Adrenal gland (tissue), 12 donors: ENCODE results near the gene FAM83E. TPM values are rescaled to one million over a fixed set of nuclear protein-coding genes. Genes with fewer than 3 reads are reported as not detected.
A peak's percentile ranks its signal among the peaks of the same experiment; 100 is the strongest.

ENCODE experiments used
- DNase-seq, 7 donors: peaks; one replicate each; pipeline ENCODE4 v3.0.0-alpha.2; 2019 to 2020
- H3K27ac ChIP-seq, 5 donors: fragments of 200-600 bp; sonication (generic) in 4 of 5; 1 replicate in 3 of 5; 2 replicates in 2 of 5; pipeline versions ENCODE4 v1.5.1 to v1.8.0; 2016 to 2020; ENCODE audit warnings: mild to moderate bottlenecking in 1 of 5
- H3K27me3 ChIP-seq: fragments of 200-600 bp; 2 replicates; pipeline ENCODE4 v1.8.0; 2021
- H3K36me3 ChIP-seq, 2 donors: fragments of 200-600 bp; replicated peaks in 1 of 2; 1 replicate in 1 of 2; 2 replicates in 1 of 2; pipeline versions ENCODE4 v1.5.1 to v1.8.0; 2018 to 2022
- H3K4me1 ChIP-seq, 2 donors: fragments of 200-600 bp; replicated peaks in 1 of 2; 1 replicate in 1 of 2; 2 replicates in 1 of 2; pipeline versions ENCODE4 v1.5.1 to v1.8.0; 2018 to 2021
- H3K4me3 ChIP-seq, 4 donors: fragments of 200-600 bp; sonication (generic) in 3 of 4; one replicate each; pipeline ENCODE4 v1.5.1; 2016 to 2018
- H3K9me3 ChIP-seq, 3 donors: fragments of 200-600 bp; sonication (generic) in 1 of 3; replicated peaks in 1 of 3; 1 replicate in 2 of 3; 2 replicates in 1 of 3; pipeline versions ENCODE4 v1.5.1 to v1.8.0; 2016 to 2021
- CTCF ChIP-seq, 6 experiments: fragments of 450-650 bp in 4 of 6; fragments of 200-600 bp in 2 of 6; sonication (generic) in 1 of 6; IDR thresholded peaks; 1 replicate in 5 of 6; 2 replicates in 1 of 6; pipeline versions ENCODE4 v1.5.1 to v1.8.0; 2016 to 2021; ENCODE audit warnings: antibody characterized with exemption in 6 of 6, mild to moderate bottlenecking in 2 of 6, moderate library complexity in 1 of 6
- POLR2A ChIP-seq, 2 donors: fragments of 450-650 bp; IDR thresholded peaks; one replicate each; pipeline ENCODE4 v1.6.1; 2017; ENCODE audit warnings: antibody characterized with exemption in 2 of 2, mild to moderate bottlenecking in 2 of 2, moderate library complexity in 1 of 2
- WGBS, 4 donors: extraction: QIAGEN DNeasy Blood & Tissue Kit in 2 of 4; methylation state at CpG; one replicate each; pipeline versions ENCODE4 v1.1.5 to v1.1.7; 2013 to 2017; 5-methylcytosine and 5-hydroxymethylcytosine counted together
- intact Hi-C, 2 donors: fragments of 100-400 bp; cut with DNase I; formaldehyde crosslinking; loops; one replicate each; pipeline versions ENCODE4 v1.14.1 to v1.15.0; 2022 to 2023
- polyA plus RNA-seq, 3 donors: library from polyadenylated mRNA; stranded (reverse); fragments of 200-250 nt in 2 of 3; fragments of 350-450 nt in 1 of 3; fragmentation: Illumina TruSeq in 1 of 3; extraction: RNeasy Lipid Tissue Mini Kit (QIAGEN cat#74804) in 1 of 3; gene quantifications; one replicate each; pipeline ENCODE4 v1.2.3, GENCODE V29; 2013 to 2014
- total RNA-seq, 9 donors: library from RNA; depleted of rRNA in 4 of 9; stranded (reverse); fragments of >200 nt in 4 of 9; fragments of 120-200 nt in 1 of 9; fragmentation: NEBNext Ultra II Directional in 1 of 9; extraction: Animal tissue kit (Norgen Biotek cat#: 25700) in 1 of 9; gene quantifications; one replicate each; pipeline versions ENCODE4 v1.1.0 to v1.2.4, GENCODE V29; 2013 to 2023
- donor health status: healthy with polysubstance abuse.
- donor health status: Bipolar disorder and iron deficiency.
- donor health status: DM: yes; HTN: yes; CAD: no.
- donor health status: DM: no; HTN: no; CAD: no.
- donor health status: DM: no; HTN: no; CAD: no.
- donor health status: DM: yes; HTN: yes; CAD: no.

FAM83E gene
- total and polyA plus RNA-seq, 12 donors, result 0.17 to 1.6 (median 0.49) TPM; not detected in 8

GRCh38 chr19:48613852-48614435 is 932 bp downstream of the FAM83E start:
- TF ChIP-seq CTCF (IDR thresholded peaks at IDR 0.05) (no peak), POLR2A (IDR thresholded peaks at IDR 0.05) (no peak)
- intact Hi-C loops, result no loop called here
- H3K27ac ChIP-seq, result peak overlapping the region in 1 of 5 donors; percentile 13

GRCh38 chr19:48613024-48613851 is 1.6 kb downstream of the FAM83E start:
- intact Hi-C loops, result no loop called here
- 70 to 81% (median 75%) methylated on average over 15 to 39 of the region's 39 CpGs for WGBS, 4 donors
- no peak for TF ChIP-seq CTCF (IDR thresholded peaks at IDR 0.05)
- no peak for TF ChIP-seq POLR2A (IDR thresholded peaks at IDR 0.05)
- no peaks in the 10 kb centered on the region for H3K27me3 ChIP-seq
- H3K36me3 ChIP-seq, result peaks cover 0 to 30% of the 10 kb centered on the region in 2 donors
- no peak overlapping the region for H3K4me3 ChIP-seq
- peaks cover 10 to 21% of the 10 kb centered on the region in 2 donors for H3K4me1 ChIP-seq
- DNase-seq, result peak in 4 of 7 donors; percentile 63 to 80 (median 70)
- no peak overlapping the region for H3K27ac ChIP-seq
- no peaks in the 10 kb centered on the region for H3K9me3 ChIP-seq

More at GRCh38 chr19:48613852-48614435, 932 bp downstream of the FAM83E start:
- Histone ChIP-seq H3K4me3 (no peak overlapping the region), H3K27me3 (no peaks in the 10 kb centered on the region), H3K4me1 (peaks cover 11 to 23% of the 10 kb centered on the region in 2 donors), H3K36me3 (peaks cover 0 to 30% of the 10 kb centered on the region in 2 donors), H3K9me3 (no peaks in the 10 kb centered on the region)
- DNase-seq, result peak in 1 of 7 donors; percentile 30
- 64 to 78% (median 65%) methylated on average over 8 to 13 of the region's 13 CpGs for WGBS, 4 donors

GRCh38 chr19:48611872-48612271 is 3.0 kb downstream of the FAM83E start:
- Histone ChIP-seq H3K27ac (no peak overlapping the region), H3K4me1 (peaks cover 0 to 7% of the 10 kb centered on the region in 2 donors), H3K9me3 (no peaks in the 10 kb centered on the region), H3K27me3 (no peaks in the 10 kb centered on the region), H3K36me3 (peaks cover 0 to 22% of the 10 kb centered on the region in 2 donors), H3K4me3 (no peak overlapping the region)
- no peak for DNase-seq
- 90 to 92% (median 91%) methylated on average over 13 to 14 of the region's 14 CpGs for WGBS, 4 donors
- TF ChIP-seq POLR2A (IDR thresholded peaks at IDR 0.05) (no peak), CTCF (IDR thresholded peaks at IDR 0.05) (no peak)
- intact Hi-C loops, result no loop called here

GRCh38 chr19:48609571-48610108 is 5.2 kb downstream of the FAM83E start:
- no peaks in the 10 kb centered on the region for H3K9me3 ChIP-seq
- no peaks in the 10 kb centered on the region for H3K27me3 ChIP-seq
- H3K36me3 ChIP-seq, result no peaks in the 10 kb centered on the region
- H3K4me1 ChIP-seq, result peaks cover 0 to under 1% of the 10 kb centered on the region in 2 donors
- WGBS, 4 donors, result 88 to 100% (median 91%) methylated on average over 4 to 20 of the region's 20 CpGs
- H3K27ac ChIP-seq, result no peak overlapping the region
- intact Hi-C loops, result no loop called here
- H3K4me3 ChIP-seq, result no peak overlapping the region
- TF ChIP-seq CTCF (IDR thresholded peaks at IDR 0.05) (no peak), POLR2A (IDR thresholded peaks at IDR 0.05) (no peak)
- no peak for DNase-seq
